ENCODE results near the gene LRP1-AS.
"Not testable (repeated sequence)": the region's sequence is repeated elsewhere in the genome, so short reads cannot be mapped to it uniquely, and the experiment has no call there.

DNA sequence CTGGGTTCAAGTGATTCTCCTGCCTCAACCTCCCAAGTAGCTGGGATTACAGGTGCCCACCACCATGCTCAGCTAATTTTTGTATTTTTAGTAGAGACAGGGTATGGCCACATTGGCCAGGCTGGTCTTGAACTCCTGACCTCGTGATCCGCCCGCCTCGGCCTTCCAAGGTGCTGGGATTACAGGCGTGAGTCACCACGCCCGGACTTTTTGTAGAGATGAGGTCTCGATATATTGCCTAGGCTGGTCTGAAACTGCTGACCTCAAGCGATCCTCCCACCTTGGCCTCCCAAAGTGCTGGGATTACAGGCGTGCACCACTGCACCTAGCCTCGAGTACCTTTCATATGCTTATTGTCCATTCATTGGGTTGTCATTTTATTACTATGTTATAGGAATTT lies 26.7 kb downstream of the LRP1-AS start:
- TF ChIP-seq ZFP30, ZFP3, ESRRG, ZNF8 (CRISPR knock-in tag; IDR thresholded peaks at IDR 0.05): not testable (repeated sequence)
- TF ChIP-seq, protein P1, sequence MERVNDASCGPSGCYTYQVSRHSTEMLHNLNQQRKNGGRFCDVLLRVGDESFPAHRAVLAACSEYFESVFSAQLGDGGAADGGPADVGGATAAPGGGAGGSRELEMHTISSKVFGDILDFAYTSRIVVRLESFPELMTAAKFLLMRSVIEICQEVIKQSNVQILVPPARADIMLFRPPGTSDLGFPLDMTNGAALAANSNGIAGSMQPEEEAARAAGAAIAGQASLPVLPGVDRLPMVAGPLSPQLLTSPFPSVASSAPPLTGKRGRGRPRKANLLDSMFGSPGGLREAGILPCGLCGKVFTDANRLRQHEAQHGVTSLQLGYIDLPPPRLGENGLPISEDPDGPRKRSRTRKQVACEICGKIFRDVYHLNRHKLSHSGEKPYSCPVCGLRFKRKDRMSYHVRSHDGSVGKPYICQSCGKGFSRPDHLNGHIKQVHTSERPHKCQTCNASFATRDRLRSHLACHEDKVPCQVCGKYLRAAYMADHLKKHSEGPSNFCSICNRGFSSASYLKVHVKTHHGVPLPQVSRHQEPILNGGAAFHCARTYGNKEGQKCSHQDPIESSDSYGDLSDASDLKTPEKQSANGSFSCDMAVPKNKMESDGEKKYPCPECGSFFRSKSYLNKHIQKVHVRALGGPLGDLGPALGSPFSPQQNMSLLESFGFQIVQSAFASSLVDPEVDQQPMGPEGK (CRISPR knock-in tag; IDR thresholded peaks at IDR 0.05; ENCODE audit: borderline replicate concordance), result not testable (repeated sequence)
- TF ChIP-seq, protein P2, sequence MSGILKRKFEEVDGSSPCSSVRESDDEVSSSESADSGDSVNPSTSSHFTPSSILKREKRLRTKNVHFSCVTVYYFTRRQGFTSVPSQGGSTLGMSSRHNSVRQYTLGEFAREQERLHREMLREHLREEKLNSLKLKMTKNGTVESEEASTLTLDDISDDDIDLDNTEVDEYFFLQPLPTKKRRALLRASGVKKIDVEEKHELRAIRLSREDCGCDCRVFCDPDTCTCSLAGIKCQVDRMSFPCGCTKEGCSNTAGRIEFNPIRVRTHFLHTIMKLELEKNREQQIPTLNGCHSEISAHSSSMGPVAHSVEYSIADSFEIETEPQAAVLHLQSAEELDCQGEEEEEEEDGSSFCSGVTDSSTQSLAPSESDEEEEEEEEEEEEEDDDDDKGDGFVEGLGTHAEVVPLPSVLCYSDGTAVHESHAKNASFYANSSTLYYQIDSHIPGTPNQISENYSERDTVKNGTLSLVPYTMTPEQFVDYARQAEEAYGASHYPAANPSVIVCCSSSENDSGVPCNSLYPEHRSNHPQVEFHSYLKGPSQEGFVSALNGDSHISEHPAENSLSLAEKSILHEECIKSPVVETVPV (CRISPR knock-in tag; IDR thresholded peaks at IDR 0.05), result not testable (repeated sequence)
- TF ChIP-seq, protein P3, sequence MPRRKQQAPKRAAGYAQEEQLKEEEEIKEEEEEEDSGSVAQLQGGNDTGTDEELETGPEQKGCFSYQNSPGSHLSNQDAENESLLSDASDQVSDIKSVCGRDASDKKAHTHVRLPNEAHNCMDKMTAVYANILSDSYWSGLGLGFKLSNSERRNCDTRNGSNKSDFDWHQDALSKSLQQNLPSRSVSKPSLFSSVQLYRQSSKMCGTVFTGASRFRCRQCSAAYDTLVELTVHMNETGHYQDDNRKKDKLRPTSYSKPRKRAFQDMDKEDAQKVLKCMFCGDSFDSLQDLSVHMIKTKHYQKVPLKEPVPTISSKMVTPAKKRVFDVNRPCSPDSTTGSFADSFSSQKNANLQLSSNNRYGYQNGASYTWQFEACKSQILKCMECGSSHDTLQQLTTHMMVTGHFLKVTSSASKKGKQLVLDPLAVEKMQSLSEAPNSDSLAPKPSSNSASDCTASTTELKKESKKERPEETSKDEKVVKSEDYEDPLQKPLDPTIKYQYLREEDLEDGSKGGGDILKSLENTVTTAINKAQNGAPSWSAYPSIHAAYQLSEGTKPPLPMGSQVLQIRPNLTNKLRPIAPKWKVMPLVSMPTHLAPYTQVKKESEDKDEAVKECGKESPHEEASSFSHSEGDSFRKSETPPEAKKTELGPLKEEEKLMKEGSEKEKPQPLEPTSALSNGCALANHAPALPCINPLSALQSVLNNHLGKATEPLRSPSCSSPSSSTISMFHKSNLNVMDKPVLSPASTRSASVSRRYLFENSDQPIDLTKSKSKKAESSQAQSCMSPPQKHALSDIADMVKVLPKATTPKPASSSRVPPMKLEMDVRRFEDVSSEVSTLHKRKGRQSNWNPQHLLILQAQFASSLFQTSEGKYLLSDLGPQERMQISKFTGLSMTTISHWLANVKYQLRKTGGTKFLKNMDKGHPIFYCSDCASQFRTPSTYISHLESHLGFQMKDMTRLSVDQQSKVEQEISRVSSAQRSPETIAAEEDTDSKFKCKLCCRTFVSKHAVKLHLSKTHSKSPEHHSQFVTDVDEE (CRISPR knock-in tag; IDR thresholded peaks at IDR 0.05), result not testable (repeated sequence)

All from SK-N-SH treated with all-trans-retinoic acid at 6 μM for 48 hours (cell line).